K562 (cell line): Measurements from ENCODE around the gene ANKS1A. TPM values are rescaled to one million over a fixed set of nuclear protein-coding genes. Genes with fewer than 3 reads are reported as not detected.

Experiments
- CBFB ChIP-seq: sonication (generic); formaldehyde crosslinking; IDR thresholded peaks from 2 replicates; pipeline ENCODE4 v1.4.0; 2020; ENCODE audit warnings: mild to moderate bottlenecking, missing genetic modification reagents
- SIRT6 ChIP-seq: IDR thresholded peaks from one replicate; pipeline ENCODE4 v1.6.1; 2012; ENCODE audit warnings: low read depth, mild to moderate bottlenecking, control low read depth, inconsistent platforms, low read length, moderate library complexity
- polyA plus RNA-seq, 8 experiments: library from polyadenylated mRNA; depleted of rRNA in 4 of 8; stranded (reverse) in 5 of 8; unstranded in 3 of 8; fragments of >200 nt; fragmentation: Nextera tagmentation in 2 of 8; fragmentation: Illumina TruSeq in 1 of 8; extraction: Ambion mirVana in 2 of 8; extraction: Trizol in 1 of 8; gene quantifications; 2 replicates each; pipeline versions ENCODE4 v1.2.1 to v1.2.3, GENCODE V29; 2011 to 2014; ENCODE audit warnings: inconsistent platforms in 1 of 8, missing spikeins in 1 of 8
- total RNA-seq, 7 experiments: library from RNA; depleted of rRNA in 6 of 7; stranded (reverse); fragments of >200 nt in 6 of 7; fragmentation: Illumina TruSeq in 2 of 7; extraction: Trizol in 2 of 7; gene quantifications; 2 replicates each; pipeline versions ENCODE4 v1.2.1 to v1.2.3, GENCODE V29; 2011 to 2021; ENCODE audit warnings: low replicate concordance in 1 of 7
- TF ChIP-seq, protein P1 (sequence below), 2 experiments: fragments of 450-650 bp; IDR thresholded peaks; 2 replicates each; pipeline ENCODE4 v1.6.1; 2016; ENCODE audit warnings: mild to moderate bottlenecking in 2 of 2, borderline replicate concordance in 1 of 2, low read depth in 1 of 2, moderate library complexity in 1 of 2

The ANKS1A gene
- total and polyA plus RNA-seq, 9 of the 15 experiments (the other 6 are each of a cell fraction or from before 2014, with no cell fraction given), result 1.1 to 13.8 (median 5.3) TPM

DNA sequence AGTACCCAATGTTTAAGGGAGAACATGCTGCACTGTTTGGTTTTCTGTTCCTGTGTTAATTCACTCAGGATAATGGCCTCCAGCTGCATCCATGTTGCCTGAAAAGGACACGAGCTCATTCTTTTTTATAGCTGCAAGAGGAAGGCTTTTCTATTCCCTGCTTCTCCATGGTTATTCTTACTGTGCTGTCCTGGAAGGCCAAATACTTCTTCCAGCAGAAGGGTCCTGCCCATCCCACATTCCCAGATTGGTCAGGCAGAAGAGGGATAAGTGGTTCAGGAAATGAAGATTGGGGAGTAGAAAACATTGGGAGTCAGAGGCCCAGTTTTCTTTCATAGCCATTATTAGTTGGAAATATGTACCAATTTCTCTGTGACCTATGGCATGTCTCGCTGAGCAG, 129.7 kb downstream of the ANKS1A start (continued):
- TF ChIP-seq, protein P1, sequence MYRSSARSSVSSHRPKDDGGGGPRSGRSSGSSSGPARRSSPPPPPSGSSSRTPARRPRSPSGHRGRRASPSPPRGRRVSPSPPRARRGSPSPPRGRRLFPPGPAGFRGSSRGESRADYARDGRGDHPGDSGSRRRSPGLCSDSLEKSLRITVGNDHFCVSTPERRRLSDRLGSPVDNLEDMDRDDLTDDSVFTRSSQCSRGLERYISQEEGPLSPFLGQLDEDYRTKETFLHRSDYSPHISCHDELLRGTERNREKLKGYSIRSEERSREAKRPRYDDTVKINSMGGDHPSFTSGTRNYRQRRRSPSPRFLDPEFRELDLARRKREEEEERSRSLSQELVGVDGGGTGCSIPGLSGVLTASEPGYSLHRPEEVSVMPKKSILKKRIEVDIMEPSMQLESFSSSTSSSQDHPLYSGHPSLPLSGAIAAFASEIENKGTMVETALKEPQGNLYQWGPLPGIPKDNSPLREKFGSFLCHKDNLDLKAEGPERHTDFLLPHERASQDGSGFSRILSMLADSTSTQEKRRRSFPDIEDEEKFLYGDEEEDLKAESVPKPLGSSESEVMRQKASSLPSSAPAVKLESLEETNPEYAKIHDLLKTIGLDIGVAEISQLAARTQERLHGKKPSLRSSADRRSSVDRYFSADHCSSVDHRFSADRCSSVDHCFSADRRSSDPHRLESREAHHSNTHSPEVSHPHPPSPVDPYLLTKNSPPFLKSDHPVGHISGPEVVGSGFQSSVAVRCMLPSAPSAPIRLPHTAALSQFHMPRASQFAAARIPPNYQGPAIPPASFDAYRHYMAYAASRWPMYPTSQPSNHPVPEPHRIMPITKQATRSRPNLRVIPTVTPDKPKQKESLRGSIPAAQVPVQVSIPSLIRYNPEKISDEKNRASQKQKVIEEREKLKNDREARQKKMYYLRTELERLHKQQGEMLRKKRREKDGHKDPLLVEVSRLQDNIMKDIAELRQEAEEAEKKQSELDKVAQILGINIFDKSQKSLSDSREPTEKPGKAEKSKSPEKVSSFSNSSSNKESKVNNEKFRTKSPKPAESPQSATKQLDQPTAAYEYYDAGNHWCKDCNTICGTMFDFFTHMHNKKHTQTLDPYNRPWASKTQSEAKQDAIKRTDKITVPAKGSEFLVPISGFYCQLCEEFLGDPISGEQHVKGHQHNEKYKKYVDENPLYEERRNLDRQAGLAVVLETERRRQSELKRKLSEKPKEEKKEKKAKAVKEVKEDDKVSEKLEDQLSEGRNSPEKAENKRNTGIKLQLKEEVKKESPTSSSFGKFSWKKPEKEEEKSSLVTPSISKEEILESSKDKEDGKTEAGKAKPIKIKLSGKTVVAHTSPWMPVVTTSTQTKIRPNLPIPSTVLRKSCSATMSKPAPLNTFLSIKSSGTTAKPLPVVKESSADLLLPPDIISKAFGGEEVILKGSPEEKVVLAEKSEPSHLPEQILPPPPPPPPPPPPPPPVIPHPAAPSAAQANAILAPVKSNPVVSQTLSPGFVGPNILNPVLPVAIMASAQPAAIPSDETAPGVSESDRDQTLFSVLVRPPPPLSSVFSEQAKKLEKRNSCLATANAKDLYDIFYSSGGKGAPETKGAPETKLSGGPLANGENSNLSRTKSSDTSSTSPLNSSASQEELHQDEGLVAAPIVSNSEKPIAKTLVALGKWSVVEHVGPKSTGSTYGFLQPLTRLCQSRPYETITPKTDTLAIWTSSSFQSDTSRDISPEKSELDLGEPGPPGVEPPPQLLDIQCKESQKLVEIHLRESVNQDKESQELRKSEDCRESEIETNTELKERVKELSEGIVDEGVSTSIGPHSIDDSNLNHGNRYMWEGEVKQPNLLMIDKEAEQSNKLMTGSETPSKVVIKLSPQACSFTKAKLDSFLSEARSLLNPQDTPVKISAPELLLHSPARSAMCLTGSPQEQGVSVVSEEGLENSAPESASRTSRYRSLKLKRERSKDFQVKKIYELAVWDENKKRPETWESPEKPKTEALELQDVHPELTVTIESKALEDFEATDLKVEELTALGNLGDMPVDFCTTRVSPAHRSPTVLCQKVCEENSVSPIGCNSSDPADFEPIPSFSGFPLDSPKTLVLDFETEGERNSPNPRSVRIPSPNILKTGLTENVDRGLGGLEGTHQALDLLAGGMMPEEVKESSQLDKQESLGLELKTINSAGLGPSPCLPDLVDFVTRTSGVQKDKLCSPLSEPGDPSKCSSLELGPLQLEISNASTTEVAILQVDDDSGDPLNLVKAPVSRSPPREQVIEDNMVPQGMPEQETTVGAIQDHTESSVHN (IDR thresholded peaks at IDR 0.05; ENCODE audit: borderline replicate concordance in 1 of 2, low read depth in 1 of 2), result no peak
- no peak for TF ChIP-seq CBFB (CRISPR knock-in tag)
- no peak for TF ChIP-seq SIRT6
- TF ChIP-seq, all 486 proteins: peak for 0
